Stimulated activated naive CD4-positive, alpha-beta T cell treated with Interleukin-2 at 50 U/mL for 16 hours (primary cell): Measurements from ENCODE around the gene CEP131.
"Not testable (repeated sequence)": the region's sequence is repeated elsewhere in the genome, so short reads cannot be mapped to it uniquely, and the experiment has no call there.

ENCODE experiments used
- DNase-seq: peaks from one replicate; lab custom pipeline; 2025; lab: John Stamatoyannopoulos, UW

The CEP131 gene

GRCh38 chr17:81238815-81239713 lies 16.3 kb upstream of the CEP131 start, which contains the start of the genes NDUFAF8 and TEPSIN:
Gene NDUFAF8 (plus strand): TSS chr17:81239318. CDS start chr17:81239364, 46 bp downstream.
Gene TEPSIN (minus strand): TSS chr17:81239055. CDS start chr17:81239033, 22 bp downstream.
- peak; percentile 96 for DNase-seq

GRCh38 chr17:81238490-81238814 lies 15.7 kb upstream of the CEP131 start:
- DNase-seq: no peak

- DNase-seq: no peak
Observed at GRCh38 chr17:81237591-81238489, 15.1 kb upstream of the CEP131 start.

GRCh38 chr17:81236784-81237183 lies 14.0 kb upstream of the CEP131 start:
- no peak for DNase-seq

- DNase-seq: no peak
Observed at GRCh38 chr17:81235822-81236740, 13.3 kb upstream of the CEP131 start.

- no peak for DNase-seq
Observed at GRCh38 chr17:81234940-81235821, 12.4 kb upstream of the CEP131 start.

- DNase-seq: no peak
Observed at GRCh38 chr17:81234506-81234855, 11.7 kb upstream of the CEP131 start.

- no peak for DNase-seq
Observed at GRCh38 chr17:81233811-81234505, 11.2 kb upstream of the CEP131 start.

GRCh38 chr17:81233316-81233715 lies 10.6 kb upstream of the CEP131 start:
- no peak for DNase-seq

- no peak for DNase-seq
Observed at GRCh38 chr17:81232616-81233241, 10.0 kb upstream of the CEP131 start.

GRCh38 chr17:81231766-81232581 lies 9.2 kb upstream of the CEP131 start:
- DNase-seq: no peak

- DNase-seq: no peak
Observed at GRCh38 chr17:81231121-81231645, 8.4 kb upstream of the CEP131 start.

- no peak for DNase-seq
Observed at GRCh38 chr17:81230043-81230820, 7.5 kb upstream of the CEP131 start.

GRCh38 chr17:81229666-81229920 lies 6.8 kb upstream of the CEP131 start:
- no peak for DNase-seq

GRCh38 chr17:81228834-81229665 lies 6.3 kb upstream of the CEP131 start:
- no peak for DNase-seq

- no peak for DNase-seq
Observed at GRCh38 chr17:81228420-81228819, 5.7 kb upstream of the CEP131 start.

GRCh38 chr17:81227630-81228029 lies 4.9 kb upstream of the CEP131 start:
- DNase-seq: not testable (repeated sequence)
